Right lobe of liver (tissue), 6 donors: ENCODE measurements around the gene GRB10. TPM values are rescaled to one million over a fixed set of nuclear protein-coding genes. Genes with fewer than 3 reads are reported as not detected.

ENCODE experiments used
- ATAC-seq, 4 donors: fragments of 200-7000 bp; cut with Tn5 transposase; one replicate each; pipeline ENCODE4 v1.9.1; 2020; ENCODE audit warnings: mild to moderate bottlenecking in 4 of 4, moderate library complexity in 4 of 4
- DNase-seq, 3 donors: peaks; one replicate each; pipeline ENCODE4 v3.0.0-alpha.2; 2020
- H3K27ac ChIP-seq, 3 donors: fragments of 200-600 bp; one replicate each; pipeline ENCODE4 v1.8.0; 2022
- H3K27me3 ChIP-seq, 2 donors: fragments of 200-600 bp; one replicate each; pipeline ENCODE4 v1.8.0; 2022
- H3K36me3 ChIP-seq, 4 donors: fragments of 200-600 bp; sonication (generic) in 1 of 4; one replicate each; pipeline versions ENCODE4 v1.5.1 to v1.8.0; 2017 to 2022; ENCODE audit warnings: control low read depth in 1 of 4
- H3K4me1 ChIP-seq, 4 donors: fragments of 200-600 bp; sonication (generic) in 1 of 4; one replicate each; pipeline versions ENCODE4 v1.5.1 to v1.8.0; 2017 to 2022; ENCODE audit warnings: control low read depth in 1 of 4
- H3K4me3 ChIP-seq, 3 donors: fragments of 200-600 bp; one replicate each; pipeline ENCODE4 v1.8.0; 2022
- H3K9me3 ChIP-seq, 4 donors: fragments of 200-600 bp; sonication (generic) in 1 of 4; one replicate each; pipeline versions ENCODE4 v1.5.1 to v1.8.0; 2017 to 2022; ENCODE audit warnings: control low read depth in 1 of 4
- CTCF ChIP-seq, 4 donors: fragments of 200-600 bp in 3 of 4; fragments of 450-650 bp in 1 of 4; IDR thresholded peaks; one replicate each; pipeline versions ENCODE4 v1.5.1 to v1.8.0; 2016 to 2022; ENCODE audit warnings: antibody characterized with exemption in 4 of 4, mild to moderate bottlenecking in 2 of 4
- POLR2A ChIP-seq: fragments of 450-650 bp; IDR thresholded peaks from one replicate; pipeline ENCODE4 v1.6.1; 2017; ENCODE audit warnings: antibody characterized with exemption, mild to moderate bottlenecking
- WGBS: methylation state at CpG from one replicate; pipeline ENCODE4 v1.1.6; 2018; ENCODE audit warnings: low coverage, low lambda C conversion rate; ENCODE audit not compliant: insufficient coverage; ENCODE audit errors: missing lambda C conversion rate; 5-methylcytosine and 5-hydroxymethylcytosine counted together
- intact Hi-C, 2 donors: fragments of 100-400 bp; cut with DNase I; formaldehyde crosslinking; loops; one replicate each; pipeline versions ENCODE4 v1.11.2 to v1.14.1; 2022
- total RNA-seq, 6 experiments: library from RNA; depleted of rRNA in 2 of 6; stranded (reverse); fragments of >200 nt in 2 of 6; fragmentation: NEBNext Ultra II Directional in 3 of 6; extraction: Animal tissue kit (Norgen Biotek cat#: 25700) in 3 of 6; gene quantifications; one replicate each; pipeline versions ENCODE4 v1.1.0 to v1.2.4, GENCODE V29; 2016 to 2023
- donor health status: DM: no; HTN: yes; CAD: no.
- donor health status: DM: no; HTN: no; CAD: no.
- donor health status: DM: no; HTN: no; CAD: no.
- donor health status: DM: no; HTN: yes; CAD: no.
- donor health status: DM: no; HTN: yes; CAD: no.

The GRB10 gene
- total RNA-seq, 6 experiments from 2014 or later: 24.9 to 55.5 (median 40.0) TPM

- intact Hi-C loops: no loop called here
- 51% methylated on average over 2 of the region's 2 CpGs for WGBS
- ATAC-seq (peak; percentile 14 to 30 (median 15)), DNase-seq (no peak)
- Histone ChIP-seq H3K27me3 (no peaks in the 10 kb centered on the region), H3K27ac (peak overlapping the region in 2 of 3 donors; percentile 45 to 80), H3K4me1 (peaks cover 0 to 40% (median 10%) of the 10 kb centered on the region in 4 donors), H3K4me3 (peak overlapping the region in 2 of 3 donors; percentile 49 to 50), H3K9me3 (no peaks in the 10 kb centered on the region), H3K36me3 (no peaks in the 10 kb centered on the region)
- no peak for TF ChIP-seq POLR2A
These were observed 217.2 kb downstream of the GRB10 start for GRCh38 chr7:50565559-50565916.

GRCh38 chr7:50564640-50565558 lies 217.8 kb downstream of the GRB10 start, which contains the start of gene DDC:
Gene DDC, minus strand, starts transcription at chr7:50565405. Its CDS starts 21,320 bp downstream, at chr7:50544085.
- TF ChIP-seq POLR2A (peak; percentile 40), CTCF (IDR thresholded peaks at IDR 0.05) (no peak)
- H3K27ac ChIP-seq: peak within 1 kb of the TSS; percentile 34 to 80 (median 45)
- peak within 1 kb of the TSS; percentile 2 to 50 (median 49) for H3K4me3 ChIP-seq
- no peaks in the 10 kb centered on the region for H3K9me3 ChIP-seq
- peaks cover 0 to 46% (median 13%) of the 10 kb centered on the region in 4 donors for H3K4me1 ChIP-seq
- DNase-seq: peak in 2 of 3 donors; percentile 69 to 82
- no peaks in the 10 kb centered on the region for H3K36me3 ChIP-seq
- intact Hi-C loops: no loop called here
- ATAC-seq: peak; percentile 69 to 83 (median 74)
- no peaks in the 10 kb centered on the region for H3K27me3 ChIP-seq
- WGBS: 30% methylated on average over 8 of the region's 8 CpGs

- Histone ChIP-seq H3K4me1 (peaks cover 0 to 46% (median 14%) of the 10 kb centered on the region in 4 donors), H3K4me3 (peak overlapping the region; percentile 2 to 50 (median 49)), H3K27ac (peak overlapping the region in 2 of 3 donors; percentile 45 to 80), H3K9me3 (no peaks in the 10 kb centered on the region), H3K36me3 (no peaks in the 10 kb centered on the region), H3K27me3 (no peaks in the 10 kb centered on the region)
- TF ChIP-seq POLR2A (no peak), CTCF (IDR thresholded peaks at IDR 0.05) (no peak)
- 26% methylated on average over 8 of the region's 8 CpGs for WGBS
- peak; percentile 61 to 80 (median 73) for ATAC-seq
- peak; percentile 52 to 87 (median 86) for DNase-seq
- intact Hi-C loops: no loop called here
These were observed 218.5 kb downstream of the GRB10 start for GRCh38 chr7:50564171-50564570.

- H3K27ac ChIP-seq: no peak overlapping the region
- 80% methylated on average over 1 of the region's 5 CpGs for WGBS
- intact Hi-C loops: no loop called here
These were observed 220.6 kb downstream of the GRB10 start for GRCh38 chr7:50562136-50562535.

More at GRCh38 chr7:50562136-50562535, 220.6 kb downstream of the GRB10 start:
- TF ChIP-seq POLR2A: no peak
- no peak for TF ChIP-seq CTCF (IDR thresholded peaks at IDR 0.05)
- no peak overlapping the region for H3K4me3 ChIP-seq
- H3K4me1 ChIP-seq: peaks cover 0 to 38% (median 14%) of the 10 kb centered on the region in 4 donors
- no peak for DNase-seq
- H3K27me3 ChIP-seq: no peaks in the 10 kb centered on the region
- H3K9me3 ChIP-seq: no peaks in the 10 kb centered on the region
- no peaks in the 10 kb centered on the region for H3K36me3 ChIP-seq
- ATAC-seq: no peak
